GM21786 (cell line): ENCODE measurements around the gene GALNT10.
A peak's percentile ranks its signal among the peaks of the same experiment; 100 is the strongest.
"Not testable (repeated sequence)": the region's sequence is repeated elsewhere in the genome, so short reads cannot be mapped to it uniquely, and the experiment has no call there.

Experiments
- ATAC-seq: cut with Tn5 transposase; IDR thresholded peaks from one replicate; pipeline ENCODE4 v1.9.1; 2021; ENCODE audit not compliant: unreplicated experiment

Gene GALNT10, protein sequence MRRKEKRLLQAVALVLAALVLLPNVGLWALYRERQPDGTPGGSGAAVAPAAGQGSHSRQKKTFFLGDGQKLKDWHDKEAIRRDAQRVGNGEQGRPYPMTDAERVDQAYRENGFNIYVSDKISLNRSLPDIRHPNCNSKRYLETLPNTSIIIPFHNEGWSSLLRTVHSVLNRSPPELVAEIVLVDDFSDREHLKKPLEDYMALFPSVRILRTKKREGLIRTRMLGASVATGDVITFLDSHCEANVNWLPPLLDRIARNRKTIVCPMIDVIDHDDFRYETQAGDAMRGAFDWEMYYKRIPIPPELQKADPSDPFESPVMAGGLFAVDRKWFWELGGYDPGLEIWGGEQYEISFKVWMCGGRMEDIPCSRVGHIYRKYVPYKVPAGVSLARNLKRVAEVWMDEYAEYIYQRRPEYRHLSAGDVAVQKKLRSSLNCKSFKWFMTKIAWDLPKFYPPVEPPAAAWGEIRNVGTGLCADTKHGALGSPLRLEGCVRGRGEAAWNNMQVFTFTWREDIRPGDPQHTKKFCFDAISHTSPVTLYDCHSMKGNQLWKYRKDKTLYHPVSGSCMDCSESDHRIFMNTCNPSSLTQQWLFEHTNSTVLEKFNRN

DNA sequence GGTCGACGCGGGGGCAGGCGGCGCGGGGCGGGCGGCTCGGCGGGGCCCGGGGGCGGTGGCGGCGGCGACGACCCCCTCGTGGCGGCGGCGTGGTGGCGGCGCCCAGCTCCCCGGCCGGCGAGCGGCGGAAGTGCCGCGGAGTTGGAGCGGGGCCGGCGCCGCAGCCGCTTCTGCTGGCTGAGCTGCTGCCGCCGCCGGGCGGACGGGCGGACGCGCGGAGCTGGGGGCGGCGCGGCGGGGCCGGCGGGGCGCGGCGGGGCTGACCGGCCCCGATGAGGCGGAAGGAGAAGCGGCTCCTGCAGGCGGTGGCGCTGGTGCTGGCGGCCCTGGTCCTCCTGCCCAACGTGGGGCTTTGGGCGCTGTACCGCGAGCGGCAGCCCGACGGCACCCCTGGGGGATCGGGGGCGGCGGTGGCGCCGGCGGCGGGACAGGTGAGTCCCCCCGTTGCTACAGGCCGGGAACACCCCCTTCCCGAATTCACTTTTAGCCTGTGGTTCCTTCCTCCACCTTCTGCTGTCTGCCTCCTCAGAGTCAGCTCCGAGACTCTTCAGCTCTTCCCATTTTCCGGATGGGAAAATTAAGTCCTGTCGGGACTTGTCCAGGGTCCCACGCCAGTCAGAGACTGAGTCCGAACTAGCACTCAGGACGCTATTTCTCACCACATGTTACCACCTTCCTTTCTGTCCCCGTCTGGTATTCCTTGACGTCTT is at the start of gene GALNT10:
Gene GALNT10, plus strand, starts transcription at position 139 of the 710 bp plus-strand sequence. Its CDS starts 134 bp downstream, at position 273.
- peak; percentile 57 for ATAC-seq

DNA sequence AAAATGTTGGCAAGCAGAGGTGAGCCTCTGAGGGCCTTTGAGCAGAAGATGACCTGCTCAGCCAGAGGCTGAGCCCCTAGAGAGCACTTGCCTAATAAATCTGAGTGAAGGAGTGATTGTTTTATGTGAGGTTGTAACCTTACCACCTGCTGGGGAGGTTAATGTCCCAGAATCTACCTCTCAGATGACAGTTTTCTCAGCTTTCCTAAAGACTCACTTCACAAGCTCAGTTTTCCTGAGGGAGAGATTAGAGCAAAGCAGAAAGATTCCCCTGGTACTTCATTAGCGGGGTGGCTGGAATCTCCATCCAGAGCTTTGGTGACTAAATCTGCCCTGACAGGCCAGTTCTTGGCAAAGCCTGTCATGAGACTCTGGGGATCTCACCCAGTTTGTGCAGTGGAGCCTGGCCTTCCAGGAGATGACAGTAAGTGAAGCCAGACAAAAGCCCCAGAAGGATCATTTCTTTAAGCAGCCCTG is 48.8 kb upstream of the GALNT10 start:
- ATAC-seq = no peak

DNA sequence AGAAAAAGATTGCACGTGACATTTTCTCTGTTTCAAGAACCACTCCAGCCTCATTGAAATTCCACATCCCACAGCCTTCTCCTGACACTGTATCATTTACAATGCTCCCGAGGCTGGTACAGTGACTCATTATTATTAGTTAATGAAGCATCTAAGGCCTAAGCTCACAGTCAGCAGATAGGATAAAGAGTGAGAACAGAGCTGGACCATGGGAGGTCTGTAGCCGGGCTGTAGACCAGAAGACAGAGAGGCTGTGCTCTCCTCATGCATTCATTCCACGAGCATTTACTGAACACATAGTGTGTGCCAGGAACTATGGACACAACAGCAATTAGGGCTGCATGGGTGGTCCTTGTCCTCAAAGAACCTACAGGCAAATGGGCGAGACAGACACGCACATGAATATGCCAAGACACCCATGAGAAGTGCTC is 47.3 kb upstream of the GALNT10 start:
- no peak for ATAC-seq

DNA sequence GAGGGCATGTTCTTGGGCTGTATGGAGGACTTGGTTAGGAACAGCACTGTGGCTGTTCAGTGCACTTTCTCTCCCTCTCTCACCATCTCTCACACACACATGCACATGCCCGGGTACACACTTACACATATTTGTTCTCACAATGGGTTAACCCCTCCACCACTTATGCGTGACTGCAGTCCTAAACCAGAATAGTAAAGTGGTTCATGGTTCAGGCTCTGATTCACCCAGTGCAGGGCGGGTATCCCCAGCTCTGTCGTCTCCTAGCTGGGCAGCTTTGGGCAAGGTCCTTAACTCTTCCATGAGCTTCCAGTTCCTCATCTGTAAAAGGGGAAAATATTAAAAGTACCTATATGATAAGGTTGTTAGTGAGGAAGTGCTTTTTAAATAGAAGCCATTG is 45.3 kb upstream of the GALNT10 start:
- no peak for ATAC-seq

DNA sequence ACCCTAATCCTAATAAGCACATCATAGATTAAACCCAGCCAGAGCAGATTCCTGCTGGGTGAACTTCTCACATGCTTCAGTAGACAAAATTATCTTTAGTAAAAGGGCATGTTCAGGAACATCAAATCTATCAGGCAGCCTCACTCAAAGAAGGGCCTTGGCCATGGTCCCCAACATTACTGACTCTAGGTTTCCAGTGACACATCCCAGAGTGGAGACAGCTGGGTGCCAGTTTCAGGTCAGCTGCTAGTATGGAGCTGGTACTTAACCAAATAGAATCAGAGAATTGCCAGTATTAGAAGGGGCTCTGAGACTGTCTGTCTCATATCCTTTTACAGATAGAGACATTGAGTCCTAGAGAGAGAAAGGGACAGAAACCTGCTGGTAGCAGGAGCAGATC is 44.1 kb upstream of the GALNT10 start:
- ATAC-seq = no peak

DNA sequence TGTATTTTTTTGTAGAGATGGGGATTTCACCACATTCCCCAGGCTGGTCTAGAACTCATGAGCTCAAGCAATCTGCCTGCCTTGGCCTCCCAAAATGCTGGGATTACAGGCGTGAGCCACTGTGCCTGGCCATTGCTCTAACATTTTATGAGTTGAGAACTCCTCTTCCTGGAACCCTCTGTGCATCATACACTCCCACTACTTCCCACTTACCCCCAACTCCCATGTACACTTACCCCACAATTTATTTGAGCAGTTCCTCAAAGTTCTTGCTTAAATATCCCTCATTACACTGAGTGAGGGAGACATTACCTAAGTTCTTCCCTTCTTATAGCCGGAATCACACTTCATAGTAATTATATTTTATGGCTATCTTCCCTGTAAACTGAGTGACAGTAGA is 42.9 kb upstream of the GALNT10 start:
- ATAC-seq = no peak

DNA sequence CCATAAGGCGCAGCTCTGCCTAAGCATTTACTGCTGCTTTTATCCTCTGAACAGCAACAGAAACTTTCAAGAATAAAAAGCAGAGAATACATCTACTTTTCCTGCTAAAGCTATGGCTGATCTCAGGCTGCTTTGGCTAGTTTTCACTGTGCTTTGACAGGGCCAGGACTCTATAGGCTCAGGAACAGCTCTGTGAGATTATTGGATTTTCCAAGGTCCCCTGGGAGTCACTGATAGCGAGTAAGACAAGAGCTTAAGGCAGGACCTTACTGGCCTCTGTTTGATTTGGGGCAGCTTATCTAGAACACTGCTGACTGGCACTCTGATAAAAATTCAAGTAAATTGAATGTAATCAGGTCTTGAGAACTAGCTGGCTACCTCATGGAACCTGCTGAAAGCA is 40.1 kb upstream of the GALNT10 start:
- ATAC-seq = not testable (repeated sequence)

DNA sequence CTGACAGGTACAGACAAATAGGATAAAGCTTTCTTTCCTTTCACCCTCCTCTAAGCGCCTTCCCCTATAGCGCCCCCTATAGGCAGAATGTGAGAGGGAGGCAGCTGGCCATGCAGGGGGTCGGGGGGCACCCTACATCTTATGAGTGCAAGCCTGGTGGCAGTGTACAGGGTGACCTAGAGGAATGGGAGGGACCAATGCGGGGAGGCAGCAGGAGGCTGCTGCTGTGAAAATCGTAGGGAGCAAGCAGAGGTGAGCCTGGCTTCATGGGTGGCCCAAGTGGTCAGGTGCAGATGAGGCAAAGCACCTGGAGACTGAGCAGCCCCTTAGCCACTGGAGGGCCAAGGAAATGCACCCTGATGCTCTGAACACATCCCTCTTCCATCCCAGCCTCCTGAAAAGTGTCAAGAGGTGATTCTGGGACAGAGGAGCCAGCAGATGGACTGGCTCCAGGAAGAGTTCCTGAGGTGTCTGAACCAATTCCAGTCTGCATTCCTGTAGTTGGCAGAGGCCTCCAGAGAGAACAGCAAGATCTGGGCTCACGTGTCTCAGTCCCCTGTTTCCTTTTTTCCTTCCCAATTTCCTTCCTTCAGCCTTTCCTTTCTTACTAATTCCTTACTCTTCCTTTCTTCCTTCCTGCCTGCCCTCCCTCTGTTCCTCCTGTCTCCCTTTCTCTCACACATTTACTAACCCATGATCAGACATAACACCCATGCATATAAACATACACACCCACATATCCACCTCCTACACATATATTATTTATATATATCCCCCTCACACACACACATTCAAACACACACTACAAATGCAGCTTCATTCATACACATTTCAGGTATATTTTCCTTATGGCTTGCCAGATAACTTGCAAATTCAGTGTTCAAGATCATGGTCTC is 32.8 kb upstream of the GALNT10 start:
- ATAC-seq = no peak

DNA sequence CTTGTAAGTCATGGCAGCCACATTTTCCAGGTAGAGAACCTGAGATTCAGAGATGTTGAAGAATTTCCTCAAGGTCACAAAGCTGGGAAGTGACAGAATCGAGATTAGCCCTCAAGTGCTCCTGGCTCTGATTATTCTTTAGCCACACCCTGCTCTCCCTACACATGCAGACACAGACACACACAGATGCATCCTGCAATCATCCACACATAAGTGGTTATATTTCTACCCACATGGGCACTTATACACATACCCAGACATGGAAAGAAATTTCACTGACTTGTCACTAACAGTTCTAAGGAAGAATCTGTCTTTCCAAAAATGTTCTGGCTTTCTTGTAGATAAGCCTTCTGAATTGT is 32.2 kb upstream of the GALNT10 start:
- ATAC-seq = no peak

DNA sequence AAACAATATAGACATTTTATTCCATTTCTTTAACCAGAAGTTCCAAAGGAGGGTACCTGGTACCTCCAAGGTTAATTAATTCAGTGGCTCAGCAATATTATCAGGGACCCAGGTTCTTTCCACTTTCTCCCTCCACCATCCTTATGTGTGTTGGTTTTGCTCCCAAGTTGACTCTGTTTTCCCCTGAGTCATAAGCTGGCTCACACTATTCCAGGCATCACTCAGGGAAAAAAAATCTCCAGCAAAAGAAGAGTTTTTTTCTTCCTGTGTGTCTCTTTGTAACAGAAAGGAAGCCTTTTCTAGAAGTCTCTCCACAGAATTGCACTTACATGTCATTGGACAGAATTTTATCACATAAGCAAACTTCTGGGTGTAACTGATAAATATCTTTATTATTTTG is 31.2 kb upstream of the GALNT10 start:
- ATAC-seq = no peak

DNA sequence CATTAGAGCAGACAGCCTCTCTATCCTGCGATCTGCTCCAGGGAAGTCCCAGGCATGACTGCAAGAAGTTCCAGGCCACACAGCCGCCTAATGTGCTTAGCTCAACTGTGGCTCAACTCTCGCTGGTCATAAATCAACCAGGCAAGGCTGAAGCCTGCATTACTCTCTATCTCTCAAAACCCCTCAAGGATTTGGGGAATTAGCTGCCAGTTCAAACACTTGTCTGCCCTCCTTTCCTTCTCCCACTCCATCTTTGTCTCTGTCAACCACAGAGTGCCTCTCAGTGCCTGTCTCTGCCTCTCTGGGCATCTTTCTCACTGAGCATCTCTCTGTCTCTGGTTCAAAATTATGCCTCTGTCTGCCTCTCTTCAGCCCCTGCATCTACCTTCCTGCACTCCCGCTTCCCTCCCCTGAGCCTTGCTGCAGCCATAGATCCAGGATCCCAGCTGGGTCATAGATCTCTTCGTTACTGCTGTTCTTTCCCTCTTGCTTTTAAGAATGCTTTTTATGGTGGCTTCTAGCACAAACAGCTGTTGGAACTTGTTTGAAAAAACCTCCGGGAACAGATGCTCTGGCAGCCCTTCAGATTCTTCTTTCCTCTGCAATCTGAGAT is 27.9 kb upstream of the GALNT10 start:
- no peak for ATAC-seq

DNA sequence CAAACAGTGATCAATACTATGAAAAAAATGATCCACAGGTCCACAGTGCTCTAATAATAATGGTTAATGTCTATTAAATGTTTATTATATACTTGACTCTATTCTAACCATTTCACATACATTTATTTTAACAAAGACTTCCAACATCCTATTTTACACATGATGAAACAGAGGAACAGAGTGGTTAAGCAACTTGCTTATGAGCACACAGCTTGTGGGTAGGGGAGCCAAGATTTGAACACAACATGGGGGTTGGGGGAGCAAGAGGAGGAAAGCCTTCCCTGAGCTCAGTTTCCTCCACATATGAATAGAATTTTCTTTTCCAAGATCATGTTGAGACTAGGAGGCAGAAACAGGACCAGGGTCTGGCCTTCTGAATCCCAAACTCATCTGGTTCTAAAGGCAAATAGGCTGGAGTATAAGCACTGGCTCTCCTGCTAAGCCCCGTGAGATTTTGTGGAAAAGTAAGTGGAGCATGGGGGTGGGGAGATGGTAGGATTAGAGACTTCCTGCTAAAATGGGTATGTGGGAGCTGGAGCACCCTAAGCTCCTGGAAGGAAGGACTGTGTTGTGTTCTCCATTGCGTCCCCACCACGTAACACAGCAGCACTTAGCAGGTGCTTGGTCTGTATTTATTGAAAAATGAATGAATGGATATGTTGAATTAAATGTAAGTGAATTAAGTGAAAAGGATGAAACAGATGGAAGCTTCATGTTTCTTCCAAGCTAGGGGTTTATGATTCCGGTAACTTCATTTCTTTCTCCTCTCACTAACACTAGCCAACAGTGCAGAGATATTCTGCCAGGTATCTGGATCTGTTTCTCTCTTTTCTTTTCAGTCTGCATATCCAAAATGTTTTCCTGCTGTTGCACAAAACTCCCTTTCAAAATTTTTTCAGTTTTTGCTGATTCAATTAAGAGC is 26.9 kb upstream of the GALNT10 start:
- no peak for ATAC-seq

DNA sequence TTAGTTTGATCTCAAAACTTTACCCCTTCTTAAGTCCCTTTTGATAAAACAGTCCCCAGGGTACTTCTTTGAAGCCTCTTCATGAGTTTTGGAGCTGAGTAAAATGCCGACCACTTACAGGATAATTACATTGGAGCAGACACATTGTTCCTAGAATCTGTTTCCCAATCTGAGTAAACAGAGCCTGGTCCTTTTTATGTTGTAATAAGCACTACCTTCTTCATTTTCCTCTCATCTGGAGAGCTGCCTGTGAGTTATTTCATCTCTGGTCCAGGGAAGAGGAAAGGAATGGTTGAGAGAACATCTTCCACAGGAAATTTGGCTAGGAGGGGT is 26.3 kb upstream of the GALNT10 start:
- ATAC-seq = no peak

DNA sequence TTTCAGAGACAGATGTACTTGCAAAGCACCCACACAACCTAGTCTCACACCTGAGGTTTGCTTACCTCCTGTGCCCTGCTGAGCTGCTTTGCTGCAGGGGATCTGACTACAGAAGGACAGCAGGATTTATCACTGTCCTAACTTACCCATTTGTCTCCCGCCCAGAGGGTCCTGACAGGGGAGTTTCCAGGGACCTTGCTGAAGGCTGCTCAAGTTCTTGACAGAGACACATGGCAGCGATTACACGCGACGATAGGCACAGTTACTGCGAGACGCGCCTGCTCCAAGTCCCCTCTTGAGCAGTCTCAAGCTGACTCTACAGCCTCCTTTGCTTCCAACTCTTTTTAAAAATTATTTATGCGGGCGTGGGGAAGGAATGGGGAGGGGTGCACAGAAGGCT is 24.6 kb upstream of the GALNT10 start:
- ATAC-seq = no peak

DNA sequence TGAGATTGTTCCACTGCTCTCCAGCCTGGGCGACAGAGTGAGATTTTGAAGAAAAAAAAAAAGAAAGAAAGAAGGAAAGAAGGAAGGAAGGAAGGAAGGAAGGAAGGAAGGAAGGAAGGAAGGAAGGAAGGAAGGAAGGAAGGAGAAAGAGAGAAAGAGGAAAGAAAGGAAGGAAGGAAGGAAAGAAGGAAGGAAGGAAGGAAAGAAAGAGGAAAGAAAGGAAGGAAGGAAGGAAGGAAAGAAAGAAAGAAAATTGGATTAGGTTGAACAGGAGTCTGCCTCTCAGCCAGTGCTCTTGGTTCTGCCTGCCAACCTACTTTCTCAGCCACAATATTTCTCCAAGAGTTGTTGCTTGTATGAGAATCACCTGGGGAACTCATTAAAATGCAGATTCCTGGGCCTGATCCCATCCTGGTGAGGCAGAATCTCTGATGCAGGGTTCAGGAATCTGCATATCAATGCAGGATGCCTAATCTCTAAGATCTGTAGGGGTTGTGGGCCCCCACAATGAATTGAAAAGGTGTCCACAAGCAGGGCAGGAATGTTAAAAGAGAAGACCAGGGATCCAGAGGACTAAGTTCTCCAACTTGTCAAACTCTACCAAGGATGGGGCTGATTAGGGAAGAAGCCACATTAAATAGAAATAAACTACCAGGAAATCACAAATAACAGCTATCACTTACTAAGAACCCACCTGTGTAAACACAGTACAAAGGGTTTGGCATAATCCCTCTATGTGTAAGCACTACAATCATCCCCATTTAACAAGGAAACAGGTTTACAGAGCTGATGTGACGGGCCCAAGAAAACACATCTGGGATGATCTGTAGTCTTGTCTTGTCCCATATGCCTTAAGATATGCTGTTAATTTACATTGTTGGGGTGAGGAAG is 23.4 kb upstream of the GALNT10 start:
- ATAC-seq = no peak

DNA sequence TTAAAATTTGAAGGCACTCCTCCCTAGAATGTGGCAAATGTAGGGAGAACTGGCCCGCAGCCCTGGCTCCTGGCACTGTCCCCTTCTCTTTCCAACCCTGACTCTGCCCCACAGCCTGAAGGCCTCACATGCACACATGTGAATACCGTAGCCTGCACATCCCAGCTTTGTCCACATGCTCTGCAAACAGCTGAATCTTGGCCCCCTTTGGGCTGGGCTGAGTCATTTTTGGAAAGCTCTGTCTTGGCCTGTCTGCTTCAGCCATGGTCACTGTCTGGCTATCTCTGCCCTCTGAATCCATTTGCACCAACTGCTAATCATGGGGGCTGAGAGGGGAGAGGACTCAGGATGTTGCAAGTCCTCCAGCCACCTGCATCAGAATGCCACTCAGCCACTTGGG is 22.1 kb upstream of the GALNT10 start:
- ATAC-seq = no peak

DNA sequence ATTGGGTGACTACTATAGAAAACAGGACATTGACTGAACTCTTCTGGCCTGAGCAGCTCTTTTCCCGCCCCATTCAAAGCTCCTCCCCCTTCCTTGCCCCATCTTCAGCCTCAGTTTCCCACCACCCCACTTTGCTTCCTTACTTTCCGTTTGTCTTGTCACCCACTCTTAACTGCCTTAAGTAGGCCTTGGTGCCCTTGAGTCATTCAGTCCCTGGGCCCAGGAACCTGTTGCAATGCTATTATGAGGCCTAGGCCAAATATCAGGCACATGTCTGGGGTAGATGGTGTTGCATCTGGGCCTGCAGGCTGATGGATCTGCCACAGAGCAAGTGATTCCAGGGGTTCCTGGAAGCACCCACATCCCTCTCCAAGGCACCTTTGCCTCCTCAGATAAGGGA is 17.7 kb upstream of the GALNT10 start:
- ATAC-seq = no peak

DNA sequence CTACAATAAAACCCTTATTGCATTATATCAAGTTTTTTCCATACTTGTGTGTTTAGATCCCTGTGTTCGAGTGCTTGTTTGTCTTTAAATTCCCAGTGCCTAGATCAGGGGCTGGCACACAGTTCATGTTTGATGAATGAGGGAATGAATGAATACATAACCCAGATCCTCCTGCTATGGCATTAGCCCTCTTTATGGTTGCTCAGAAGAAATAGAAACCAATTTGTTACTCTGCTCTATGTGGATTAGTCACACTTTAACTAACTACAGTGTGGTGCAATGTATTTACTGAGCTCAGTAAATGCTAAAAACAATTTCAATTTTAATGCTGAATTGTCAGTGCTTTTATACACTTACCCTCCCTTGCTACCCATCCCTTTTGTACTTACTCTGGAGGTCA is 16.4 kb upstream of the GALNT10 start:
- ATAC-seq = no peak

DNA sequence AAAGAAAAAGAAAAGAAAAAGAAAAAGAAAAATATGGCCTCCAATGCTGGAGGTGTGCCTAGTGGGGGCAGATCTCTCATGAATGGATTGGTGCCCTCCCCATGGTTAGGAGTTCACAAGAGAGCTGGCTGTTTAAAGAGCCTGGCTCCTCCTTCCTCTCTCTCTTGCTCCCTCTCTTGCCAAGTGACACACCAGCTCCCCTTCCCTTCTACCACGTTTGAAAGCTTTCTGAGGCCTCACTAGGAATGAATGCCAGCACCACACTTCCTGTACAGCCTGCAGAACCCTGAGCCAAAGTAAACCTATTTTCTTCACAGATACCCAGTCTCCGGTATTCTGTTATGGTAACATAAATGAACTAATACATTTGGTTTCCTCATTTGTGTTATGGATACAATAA is 14.4 kb upstream of the GALNT10 start:
- no peak for ATAC-seq
